ENCODE results near the gene NSMF. TPM values are rescaled to one million over a fixed set of nuclear protein-coding genes. Genes with fewer than 3 reads are reported as not detected.
A peak's percentile ranks its signal among the peaks of the same experiment; 100 is the strongest.

NSMF gene
- total RNA-seq, 1 donor from 2014 or later = 20.7 TPM

DNA sequence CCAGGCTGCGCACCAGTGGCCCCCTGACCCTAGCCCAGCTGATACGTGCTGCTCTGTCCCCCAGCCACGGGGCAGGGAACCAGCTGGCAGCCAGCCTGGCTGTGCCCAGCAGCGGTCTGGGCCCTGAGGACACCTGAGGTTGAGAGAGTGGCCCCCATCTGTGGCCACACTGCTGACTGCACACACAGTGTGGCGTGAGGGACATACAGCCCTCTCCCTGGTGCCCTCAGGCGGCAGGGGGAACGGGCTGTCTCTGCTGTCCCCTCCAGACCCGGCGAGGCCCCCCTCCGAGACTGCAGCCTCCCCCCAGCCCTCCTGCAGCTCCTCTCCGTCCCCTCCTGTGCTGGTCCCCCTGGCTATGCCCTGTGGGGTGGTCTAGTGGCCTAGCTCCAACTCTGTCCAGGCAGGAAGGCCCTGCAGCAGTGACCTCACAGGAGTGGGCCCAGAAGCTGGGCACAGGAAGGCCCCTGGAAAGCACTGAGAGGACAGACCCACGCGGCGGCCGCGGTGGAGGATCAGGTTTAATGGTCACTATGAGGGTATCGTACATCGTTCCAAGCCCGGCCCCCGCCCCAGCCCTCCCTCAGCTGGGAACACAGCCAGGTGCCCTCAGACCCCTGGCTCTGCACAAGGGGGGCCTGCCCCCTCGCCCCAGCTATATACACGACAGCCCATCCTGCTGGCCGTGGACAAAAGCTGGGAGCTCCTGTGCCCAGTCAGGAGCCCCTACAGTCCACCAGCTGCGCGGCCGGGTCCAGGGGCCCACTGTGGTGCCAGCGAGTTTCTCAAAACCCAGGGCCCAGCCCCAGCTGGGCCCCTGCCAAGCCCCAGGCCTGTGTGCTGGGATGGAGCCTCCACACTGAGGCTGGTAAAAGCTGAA is 11.2 kb downstream of the NSMF start:
- Histone ChIP-seq H3K36me3 (no peaks in the 10 kb centered on the region), H3K4me1 (peaks cover 13% of the 10 kb centered on the region), H3K27me3 (ENCODE audit: low read depth) (peaks cover 3% of the 10 kb centered on the region), H3K9me3 (no peaks in the 10 kb centered on the region), H3K27ac (no peak overlapping the region), H3K4me3 (no peak overlapping the region)
- TF ChIP-seq, protein P1, sequence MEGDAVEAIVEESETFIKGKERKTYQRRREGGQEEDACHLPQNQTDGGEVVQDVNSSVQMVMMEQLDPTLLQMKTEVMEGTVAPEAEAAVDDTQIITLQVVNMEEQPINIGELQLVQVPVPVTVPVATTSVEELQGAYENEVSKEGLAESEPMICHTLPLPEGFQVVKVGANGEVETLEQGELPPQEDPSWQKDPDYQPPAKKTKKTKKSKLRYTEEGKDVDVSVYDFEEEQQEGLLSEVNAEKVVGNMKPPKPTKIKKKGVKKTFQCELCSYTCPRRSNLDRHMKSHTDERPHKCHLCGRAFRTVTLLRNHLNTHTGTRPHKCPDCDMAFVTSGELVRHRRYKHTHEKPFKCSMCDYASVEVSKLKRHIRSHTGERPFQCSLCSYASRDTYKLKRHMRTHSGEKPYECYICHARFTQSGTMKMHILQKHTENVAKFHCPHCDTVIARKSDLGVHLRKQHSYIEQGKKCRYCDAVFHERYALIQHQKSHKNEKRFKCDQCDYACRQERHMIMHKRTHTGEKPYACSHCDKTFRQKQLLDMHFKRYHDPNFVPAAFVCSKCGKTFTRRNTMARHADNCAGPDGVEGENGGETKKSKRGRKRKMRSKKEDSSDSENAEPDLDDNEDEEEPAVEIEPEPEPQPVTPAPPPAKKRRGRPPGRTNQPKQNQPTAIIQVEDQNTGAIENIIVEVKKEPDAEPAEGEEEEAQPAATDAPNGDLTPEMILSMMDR (IDR thresholded peaks at IDR 0.05) = no peak
- intact Hi-C loops (cut with DNase I) = no loop called here
- ATAC-seq (no peak), DNase-seq (peak; percentile 43)

DNA sequence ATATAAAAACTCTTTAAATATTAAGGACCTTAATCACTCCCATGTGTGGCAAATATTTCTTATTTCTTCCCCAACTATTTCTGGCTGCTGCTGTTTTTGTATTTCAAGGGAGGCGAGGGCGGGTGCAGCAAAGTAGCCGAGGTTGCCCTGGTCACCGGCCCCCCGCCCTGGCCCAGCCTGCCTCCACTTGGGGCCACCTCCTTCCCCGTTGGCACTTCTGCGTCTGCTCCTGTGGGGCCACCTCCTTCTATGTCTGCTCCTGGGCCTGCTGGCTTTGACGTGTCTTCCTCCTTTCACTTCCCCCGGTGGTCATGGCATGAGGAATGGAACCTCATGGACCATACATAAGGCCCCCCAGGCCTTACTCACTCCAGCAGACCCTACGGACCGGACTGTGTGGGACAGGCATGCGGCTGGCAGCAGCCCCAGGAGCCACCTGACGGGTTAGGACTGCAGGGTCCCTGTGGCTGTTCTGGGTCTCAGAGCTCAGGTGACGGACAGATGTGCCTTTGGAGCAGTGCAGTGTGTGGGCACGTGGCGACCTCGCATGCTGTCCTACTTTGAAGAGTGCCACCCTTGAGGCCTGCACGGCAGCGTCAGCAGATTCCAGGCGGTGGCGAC is 12.2 kb downstream of the NSMF start:
- no peak overlapping the region for H3K27ac ChIP-seq
- no peak overlapping the region for H3K4me3 ChIP-seq
- ATAC-seq (peak in 1 of 2 donors; percentile 35), DNase-seq (peak; percentile 54)
- peaks cover 13% of the 10 kb centered on the region for H3K27me3 ChIP-seq (ENCODE audit: low read depth)
- TF ChIP-seq, protein P1 (IDR thresholded peaks at IDR 0.05) = no peak
- H3K4me1 ChIP-seq = peaks cover 13% of the 10 kb centered on the region
- intact Hi-C loops (cut with DNase I) = no loop called here
- no peaks in the 10 kb centered on the region for H3K9me3 ChIP-seq
- H3K36me3 ChIP-seq = no peaks in the 10 kb centered on the region

DNA sequence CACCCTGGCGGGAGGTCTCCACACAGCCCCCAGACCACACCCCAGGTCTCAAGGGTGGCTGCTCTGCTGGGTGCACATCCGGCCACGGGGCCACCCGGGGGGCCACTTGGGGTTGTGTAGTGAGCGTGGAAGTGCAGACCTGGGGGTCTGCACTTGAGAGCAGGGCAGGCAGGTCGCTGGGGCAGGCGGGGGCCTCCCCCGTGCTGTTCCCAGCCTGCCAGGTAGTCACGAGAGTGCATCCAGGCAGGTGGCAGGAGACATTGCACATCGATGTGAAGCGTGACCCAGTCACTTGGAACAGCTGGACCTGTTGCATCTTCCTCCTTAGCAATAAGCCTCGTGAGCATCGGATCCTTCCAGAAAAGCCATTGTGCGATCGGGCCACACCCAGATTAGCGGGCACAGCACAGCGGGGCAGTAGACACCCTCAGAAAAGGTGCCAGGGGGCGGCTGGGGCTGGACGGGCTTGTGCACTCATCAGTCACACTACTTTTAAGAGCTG is 13.2 kb downstream of the NSMF start:
- Histone ChIP-seq H3K4me3 (no peak overlapping the region), H3K4me1 (peaks cover 18% of the 10 kb centered on the region), H3K27ac (no peak overlapping the region), H3K27me3 (ENCODE audit: low read depth) (peaks cover 19% of the 10 kb centered on the region), H3K36me3 (no peaks in the 10 kb centered on the region), H3K9me3 (no peaks in the 10 kb centered on the region)
- TF ChIP-seq, protein P1 (IDR thresholded peaks at IDR 0.05) = no peak
- intact Hi-C loops (cut with DNase I) = no loop called here
- DNase-seq = peak; percentile 44
- ATAC-seq = peak in 1 of 2 donors; percentile 2

DNA sequence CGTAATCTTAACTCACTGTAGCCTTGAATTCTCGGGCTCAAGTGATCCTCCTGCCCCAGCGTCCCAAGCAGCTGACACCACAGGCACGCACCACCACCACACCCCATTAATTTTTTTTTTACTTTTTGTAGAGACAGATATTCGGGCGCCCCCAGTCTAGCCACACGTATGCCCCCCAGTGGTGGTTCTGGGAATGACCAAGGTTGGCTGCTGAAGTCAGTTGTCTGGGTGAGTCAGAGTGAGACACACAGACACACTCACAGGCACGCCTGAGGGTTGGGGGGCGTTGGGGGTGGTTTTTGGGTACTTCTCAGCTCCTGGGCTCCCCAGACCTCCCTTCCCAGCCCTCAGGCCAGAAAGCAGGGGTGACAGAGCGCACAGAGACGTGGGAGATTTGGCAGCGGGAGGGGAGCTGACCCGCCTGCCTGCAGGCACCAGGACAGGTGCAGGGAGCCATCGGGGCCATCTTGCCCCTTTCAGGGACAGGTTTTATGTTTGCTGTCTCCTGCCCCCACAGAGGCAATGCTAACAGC is 13.8 kb downstream of the NSMF start:
- DNase-seq = peak; percentile 79
- H3K9me3 ChIP-seq = no peaks in the 10 kb centered on the region
- H3K36me3 ChIP-seq = no peaks in the 10 kb centered on the region
- H3K27me3 ChIP-seq (ENCODE audit: low read depth) = peaks cover 19% of the 10 kb centered on the region
- H3K4me1 ChIP-seq = peaks cover 18% of the 10 kb centered on the region
- intact Hi-C loops (cut with DNase I) = no loop called here
- no peak overlapping the region for H3K27ac ChIP-seq
- H3K4me3 ChIP-seq = no peak overlapping the region
- peak; percentile 85 to 87 for ATAC-seq
- TF ChIP-seq, protein P1 (IDR thresholded peaks at IDR 0.05) = peak; percentile 76

DNA sequence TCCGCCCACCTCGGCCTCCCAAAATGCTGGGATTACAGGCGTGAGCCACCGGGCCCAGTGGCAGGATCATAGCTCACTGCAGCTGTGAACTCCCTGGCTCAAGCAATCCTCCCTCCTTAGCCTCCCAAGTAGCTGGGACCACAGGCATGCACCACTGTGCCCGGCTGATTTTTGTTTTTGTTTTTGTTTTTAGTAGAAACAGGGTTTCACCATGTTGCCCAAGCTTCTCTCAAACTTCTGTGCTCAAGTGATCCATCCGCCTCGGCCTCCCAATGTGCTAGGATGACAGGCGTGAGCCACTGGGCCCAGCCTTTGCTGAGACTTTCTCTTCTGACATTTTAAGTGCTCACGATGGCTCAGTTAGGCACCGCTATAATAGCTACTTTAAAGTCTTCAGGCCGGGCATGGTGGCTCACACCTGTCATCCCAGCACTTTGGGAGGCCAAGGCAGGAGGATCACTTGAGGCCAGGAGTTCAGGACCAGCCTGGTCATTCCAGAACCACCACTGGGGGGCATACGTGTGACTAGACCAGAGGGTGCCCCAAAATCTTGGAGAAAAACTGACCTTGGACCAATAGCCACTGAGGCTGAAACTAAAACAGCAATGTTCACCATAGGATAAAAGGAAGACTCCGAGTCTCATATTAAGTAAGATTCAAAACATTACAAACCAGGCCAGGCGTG is 14.9 kb downstream of the NSMF start:
- Histone ChIP-seq H3K9me3 (no peaks in the 10 kb centered on the region), H3K27me3 (ENCODE audit: low read depth) (peaks cover 19% of the 10 kb centered on the region), H3K27ac (no peak overlapping the region), H3K4me1 (peaks cover 18% of the 10 kb centered on the region), H3K36me3 (no peaks in the 10 kb centered on the region), H3K4me3 (no peak overlapping the region)
- intact Hi-C loops (cut with DNase I) = no loop called here
- TF ChIP-seq, protein P1 (IDR thresholded peaks at IDR 0.05) = no peak
- DNase-seq = peak; percentile 30
- no peak for ATAC-seq
